ENCODE data around the gene PTCH1. TPM values are rescaled to one million over a fixed set of nuclear protein-coding genes. Genes with fewer than 3 reads are reported as not detected.

PTCH1 gene
- total RNA-seq, 1 experiment from 2014 or later, result 36.7 TPM

GRCh38 chr9:95512709-95513095 lies 4.1 kb downstream of the PTCH1 start:
- DNase-seq (ENCODE audit: low spot score), result no peak

- DNase-seq (ENCODE audit: low spot score), result no peak
These were observed 4.6 kb downstream of the PTCH1 start for GRCh38 chr9:95511952-95512708.

- no peak for DNase-seq (ENCODE audit: low spot score)
These were observed 5.2 kb downstream of the PTCH1 start for GRCh38 chr9:95511616-95511931.

- peak; percentile 87 for DNase-seq (ENCODE audit: low spot score)
These were observed 5.8 kb downstream of the PTCH1 start for GRCh38 chr9:95510709-95511615.

GRCh38 chr9:95509851-95510708 lies 6.7 kb downstream of the PTCH1 start:
- peak; percentile 12 for DNase-seq (ENCODE audit: low spot score)

- peak; percentile 79 for DNase-seq (ENCODE audit: low spot score)
These were observed 7.6 kb downstream of the PTCH1 start for GRCh38 chr9:95508968-95509850.

GRCh38 chr9:95508242-95508967 lies 8.4 kb downstream of the PTCH1 start:
- no peak for DNase-seq (ENCODE audit: low spot score)

- DNase-seq (ENCODE audit: low spot score), result peak; percentile 51
These were observed 9.1 kb downstream of the PTCH1 start for GRCh38 chr9:95507464-95508241.

- DNase-seq (ENCODE audit: low spot score), result peak; percentile 37
These were observed 9.9 kb downstream of the PTCH1 start for GRCh38 chr9:95506678-95507463.

- peak; percentile 14 for DNase-seq (ENCODE audit: low spot score)
These were observed 10.4 kb downstream of the PTCH1 start for GRCh38 chr9:95506428-95506677.

- no peak for DNase-seq (ENCODE audit: low spot score)
These were observed 10.9 kb downstream of the PTCH1 start for GRCh38 chr9:95505717-95506427.

GRCh38 chr9:95505072-95505716 lies 11.6 kb downstream of the PTCH1 start:
- DNase-seq (ENCODE audit: low spot score), result no peak

GRCh38 chr9:95504053-95504963 lies 12.5 kb downstream of the PTCH1 start:
- DNase-seq (ENCODE audit: low spot score), result peak; percentile 42

- DNase-seq (ENCODE audit: low spot score), result no peak
These were observed 13.4 kb downstream of the PTCH1 start for GRCh38 chr9:95503369-95503768.

GRCh38 chr9:95502248-95502647 lies 14.5 kb downstream of the PTCH1 start:
- no peak for DNase-seq (ENCODE audit: low spot score)

GRCh38 chr9:95499847-95500246 lies 16.9 kb downstream of the PTCH1 start:
- no peak for DNase-seq (ENCODE audit: low spot score)

Measured in A172 (cell line).